Kidney capillary endothelial cell (primary cell): Measurements from ENCODE around the gene MICALL2.
"Not testable (repeated sequence)": the region's sequence is repeated elsewhere in the genome, so short reads cannot be mapped to it uniquely, and the experiment has no call there.

Experiments
- DNase-seq: peaks from one replicate; pipeline ENCODE4 v3.0.0-alpha.2; 2018; ENCODE audit warnings: low spot score

Gene MICALL2

DNA sequence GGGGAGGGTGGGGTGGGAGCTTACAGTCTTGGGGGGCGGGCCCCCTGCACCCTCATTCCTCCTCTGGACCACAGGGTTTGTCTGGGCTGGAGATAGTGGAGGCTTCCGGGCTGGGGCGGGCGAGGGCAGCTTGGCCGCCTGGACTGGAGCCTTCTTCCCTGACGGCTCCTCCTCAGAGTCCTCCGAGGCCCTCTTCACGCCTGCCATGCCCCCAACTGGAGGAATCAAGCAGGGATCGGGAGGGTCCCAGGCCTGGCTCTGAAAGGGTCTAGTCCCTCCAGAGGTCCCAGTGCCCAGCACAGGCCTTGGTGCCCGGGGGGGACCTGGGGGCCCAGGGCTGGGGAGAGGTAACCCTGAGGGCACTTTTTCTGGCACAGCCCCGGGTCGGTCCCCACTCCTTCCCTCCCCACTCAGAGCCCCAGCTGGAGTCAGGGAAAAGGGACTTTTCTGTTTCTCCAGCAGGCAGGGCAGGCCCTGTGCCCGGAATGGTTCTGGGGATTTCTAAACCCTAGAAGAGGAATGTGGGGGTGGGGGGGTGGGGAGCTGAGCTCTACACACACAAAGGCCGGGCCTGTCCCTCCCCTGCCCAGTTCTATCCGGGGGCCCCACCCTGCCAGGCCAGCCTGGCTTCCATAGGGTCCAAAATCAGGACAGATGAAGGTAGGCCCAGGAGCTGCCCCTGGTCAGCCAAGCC, 11.6 kb downstream of the MICALL2 start:
- no peak for DNase-seq

DNA sequence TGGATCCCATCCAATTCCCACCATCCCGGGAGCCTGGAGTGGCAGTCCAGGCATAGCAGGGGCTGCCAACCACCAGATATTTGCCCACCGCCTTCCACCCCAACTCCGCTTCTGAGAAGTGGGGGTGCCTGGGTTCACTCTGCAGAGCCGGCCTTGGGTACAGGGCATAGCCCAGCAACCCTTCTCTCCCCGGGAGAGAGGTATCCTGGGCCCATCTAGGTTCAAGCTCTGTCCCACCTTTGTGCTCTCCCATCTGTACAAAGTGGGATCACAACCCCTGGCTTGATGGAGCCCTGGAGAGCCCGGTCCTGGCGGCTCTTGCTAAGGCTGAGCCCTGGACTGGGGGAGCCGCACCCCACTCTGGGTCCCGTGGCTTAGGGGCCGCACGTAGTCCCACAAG, 12.2 kb downstream of the MICALL2 start:
- no peak for DNase-seq

GRCh38 chr7:1446620-1447032, 12.6 kb downstream of the MICALL2 start:
- no peak for DNase-seq

- DNase-seq, result not testable (repeated sequence)
These were observed 13.2 kb downstream of the MICALL2 start for GRCh38 chr7:1446026-1446425.

DNA sequence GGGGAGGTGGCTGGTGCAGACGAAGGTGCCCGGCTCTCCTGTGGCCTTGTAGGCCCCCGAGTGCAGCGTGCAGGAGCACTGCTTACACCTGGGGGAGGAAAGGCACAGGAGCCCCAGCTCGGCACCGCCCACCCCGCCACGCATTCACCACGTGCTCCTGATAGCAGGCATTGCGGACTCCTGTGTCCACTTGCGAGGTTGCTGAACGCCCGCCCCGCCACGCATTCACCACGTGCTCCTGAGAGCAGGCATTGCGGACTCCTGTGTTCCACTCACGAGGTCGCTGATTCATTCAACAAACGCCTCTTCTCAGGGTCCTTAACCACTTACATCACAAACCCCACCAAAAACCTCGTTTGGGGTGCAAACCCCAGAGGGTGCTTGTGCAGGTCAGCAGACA, 13.9 kb downstream of the MICALL2 start:
- DNase-seq, result no peak

DNA sequence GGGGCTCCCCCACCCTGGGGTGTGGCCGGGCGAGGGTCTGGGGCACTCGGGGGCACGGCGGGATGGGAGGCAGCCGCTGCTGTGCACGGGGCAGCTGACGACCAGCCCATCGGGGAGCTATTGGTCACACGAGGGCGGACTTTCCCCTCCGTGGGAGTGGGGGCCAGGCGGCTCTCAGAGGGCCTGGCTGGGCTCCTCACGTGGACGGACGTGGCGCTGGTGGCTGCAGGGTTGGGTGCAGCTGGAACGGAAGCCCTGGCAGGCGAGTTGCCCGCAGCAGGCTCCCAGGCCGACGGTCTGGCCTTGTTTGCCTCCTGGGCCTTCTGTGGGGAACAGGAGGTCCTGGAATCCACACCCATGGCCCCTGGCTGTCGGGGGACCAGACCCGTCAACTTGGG, 14.3 kb downstream of the MICALL2 start:
- DNase-seq, result no peak

GRCh38 chr7:1444214-1444924, 14.9 kb downstream of the MICALL2 start:
- no peak for DNase-seq

- DNase-seq, result not testable (repeated sequence)
These were observed 15.6 kb downstream of the MICALL2 start for GRCh38 chr7:1443587-1444200.

DNA sequence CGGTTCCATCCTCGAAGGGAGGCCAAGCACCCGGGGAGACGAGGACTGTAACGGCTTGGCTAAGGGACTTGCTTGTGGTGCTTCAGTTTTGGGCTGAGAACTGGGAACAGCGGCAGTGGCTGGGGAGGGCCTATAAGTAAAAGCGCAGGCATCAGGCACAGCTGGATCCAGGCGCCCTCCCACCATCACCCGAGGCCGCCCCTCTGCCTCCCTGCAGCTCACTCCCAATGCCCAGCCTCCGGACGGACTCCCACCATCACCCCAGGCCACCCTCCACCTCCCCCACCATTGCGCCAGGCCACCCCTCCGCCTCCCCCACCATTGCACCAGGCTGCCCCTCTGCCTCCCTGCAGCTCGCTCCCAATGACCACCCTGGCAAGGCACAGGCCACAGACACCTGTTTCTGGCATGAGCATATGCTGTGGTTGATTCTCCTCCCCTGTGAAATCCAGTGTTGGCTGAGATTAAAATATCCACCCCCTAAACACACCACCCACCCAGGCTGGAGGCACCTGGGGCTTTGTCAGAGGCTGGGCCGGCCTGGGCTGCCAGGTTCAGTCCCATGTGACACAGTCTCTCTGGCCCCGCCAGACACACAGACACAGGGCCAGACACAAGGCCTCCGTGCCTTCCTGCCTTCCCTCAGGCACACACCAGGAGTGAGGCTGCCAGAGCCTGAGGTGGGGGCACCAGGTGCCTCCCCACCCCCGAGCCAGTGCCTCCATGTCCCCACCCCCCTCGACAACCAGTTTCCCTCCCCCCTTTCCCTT, 16.7 kb downstream of the MICALL2 start:
- DNase-seq, result no peak

DNA sequence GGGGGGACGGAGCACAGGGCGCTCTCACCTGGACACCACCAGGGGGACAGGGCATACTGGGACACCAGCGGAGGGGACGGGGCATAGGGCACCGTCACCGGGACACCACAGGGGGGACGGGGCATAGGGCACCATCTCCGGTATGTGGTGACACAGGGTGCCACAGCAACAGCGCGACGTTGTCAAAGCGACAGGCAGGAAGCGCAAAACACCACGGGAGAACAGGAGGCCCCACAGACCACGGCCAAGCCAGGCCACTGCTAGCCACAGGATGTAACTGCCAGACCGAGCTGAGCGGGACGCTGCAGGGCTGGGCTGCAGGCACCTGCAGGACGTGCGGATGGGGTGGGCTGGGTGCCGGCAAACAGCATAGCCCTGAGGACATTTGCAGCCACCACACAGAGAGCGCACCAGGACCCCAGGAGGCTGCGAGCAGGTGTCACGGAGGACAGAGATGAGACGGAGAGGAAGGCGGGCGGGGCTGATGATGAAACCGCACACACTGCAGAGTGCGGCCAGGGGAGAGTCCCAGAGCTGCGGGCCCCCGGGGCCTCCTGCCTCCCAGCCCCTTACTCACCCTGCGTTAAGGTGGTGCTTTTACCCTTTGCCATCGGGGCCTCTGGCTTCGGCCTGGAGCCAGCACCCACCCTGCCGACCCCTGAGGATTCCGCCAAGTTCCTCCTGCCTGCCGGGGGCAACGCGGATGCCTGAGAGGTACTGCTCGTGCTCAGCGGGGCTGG, 17.5 kb downstream of the MICALL2 start:
- no peak for DNase-seq

GRCh38 chr7:1440620-1441019, 18.6 kb downstream of the MICALL2 start:
- DNase-seq, result no peak

DNA sequence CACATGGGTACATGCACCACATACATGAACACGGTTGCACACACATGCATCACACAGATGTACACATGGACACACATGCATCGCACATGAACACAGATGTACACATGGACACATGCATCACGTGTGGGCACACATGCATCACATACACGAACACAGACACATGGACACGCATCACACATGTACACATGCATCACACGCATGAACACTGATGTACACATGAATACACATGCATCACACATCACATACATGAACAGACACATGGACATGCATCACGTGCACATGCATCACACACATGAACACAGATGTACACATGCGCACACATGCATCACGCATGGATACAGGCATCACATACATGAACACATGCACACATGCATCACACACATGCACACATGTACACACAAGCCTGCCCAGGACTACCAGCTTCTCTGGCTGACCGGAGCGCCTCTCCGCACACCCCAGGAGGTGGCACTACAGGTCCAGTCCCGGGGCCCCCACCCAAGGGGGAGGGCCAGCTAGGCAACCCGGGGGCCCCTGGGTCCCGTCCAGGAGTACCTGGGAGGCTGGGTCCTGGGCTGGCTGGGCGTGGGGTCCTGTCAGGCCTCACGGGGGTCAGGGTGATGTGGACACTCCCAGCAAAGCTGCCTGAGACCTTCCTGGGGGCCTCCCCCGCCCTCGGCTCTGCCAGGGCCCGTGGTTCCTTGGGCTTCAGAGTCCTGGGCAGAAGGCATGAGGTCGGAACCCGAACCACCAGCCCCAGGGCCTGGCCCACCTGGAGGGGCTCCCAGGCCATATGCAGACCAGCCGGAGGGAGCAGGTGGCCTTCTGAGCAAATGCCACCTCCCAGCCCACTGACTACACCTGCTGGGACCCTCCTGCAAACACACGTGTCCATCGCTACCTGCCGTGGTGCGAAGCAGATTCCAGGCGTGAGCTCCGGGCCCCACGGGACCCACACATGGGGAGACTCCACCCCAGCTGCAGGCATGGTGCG, 19.6 kb downstream of the MICALL2 start:
- DNase-seq, result no peak

DNA sequence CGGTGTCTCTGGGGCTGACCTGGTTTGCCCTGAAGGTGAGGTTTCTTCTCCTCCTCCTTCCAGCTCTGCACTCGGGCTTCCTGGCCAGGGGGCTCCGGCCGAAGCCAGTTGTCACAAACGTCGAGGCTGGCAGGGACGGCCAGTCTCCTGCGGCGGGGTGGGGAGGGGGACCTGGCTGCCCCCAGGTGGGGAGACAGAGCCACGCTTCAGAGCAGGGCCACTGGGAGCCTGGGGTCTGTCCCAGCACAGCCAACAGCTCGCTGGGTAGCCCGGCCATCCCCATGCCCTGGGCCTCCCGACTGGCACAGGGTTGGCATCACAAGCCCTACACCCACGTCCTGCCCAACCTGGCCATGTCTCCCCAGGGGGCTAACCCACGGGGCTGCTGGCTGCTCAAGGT, 20.4 kb downstream of the MICALL2 start:
- no peak for DNase-seq

- no peak for DNase-seq
These were observed 21.1 kb downstream of the MICALL2 start for GRCh38 chr7:1438208-1438607.

- DNase-seq, result no peak
These were observed 22.0 kb downstream of the MICALL2 start for GRCh38 chr7:1437155-1437880.

- DNase-seq, result no peak
These were observed 22.7 kb downstream of the MICALL2 start for GRCh38 chr7:1436608-1437007.

- no peak for DNase-seq
These were observed 24.2 kb downstream of the MICALL2 start for GRCh38 chr7:1434891-1435670.

DNA sequence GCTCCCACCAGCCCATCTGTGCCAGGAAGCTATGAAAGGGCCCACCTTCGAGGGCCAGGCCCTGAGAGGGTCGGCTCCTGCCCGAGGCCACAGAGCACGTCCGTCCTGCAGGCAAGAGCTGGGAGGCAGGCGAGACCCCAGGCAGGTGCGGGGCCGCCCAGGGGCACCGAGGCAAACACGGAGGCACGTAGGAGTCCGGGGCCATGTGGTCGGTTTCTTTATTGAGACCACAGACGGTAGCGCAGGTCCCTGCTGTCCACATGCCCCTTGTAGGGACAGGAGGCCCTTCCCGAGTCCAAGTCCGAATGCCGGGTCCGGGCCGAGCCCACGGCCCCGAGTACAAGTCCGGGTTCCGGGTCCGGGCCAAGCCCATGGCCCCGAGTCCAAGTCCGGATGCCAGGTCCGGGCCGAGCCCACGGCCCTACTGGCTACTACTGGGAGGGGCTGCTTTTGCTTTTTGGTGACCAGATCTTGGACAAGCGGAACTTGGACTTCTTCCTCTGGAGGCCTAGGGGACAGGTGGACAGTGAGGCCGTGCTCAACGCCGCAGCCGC, 25.0 kb downstream of the MICALL2 start:
- DNase-seq, result no peak
